Body of pancreas (tissue), 4 donors: Measurements from ENCODE around the gene ITPR2. TPM values are rescaled to one million over a fixed set of nuclear protein-coding genes. Genes with fewer than 3 reads are reported as not detected.
"Not testable (repeated sequence)": the region's sequence is repeated elsewhere in the genome, so short reads cannot be mapped to it uniquely, and the experiment has no call there.

Experiments
- ATAC-seq: fragments of 150-250 bp; one replicate; pipeline ENCODE4 v1.9.1; 2016
- DNase-seq, 4 donors: peaks; one replicate each; pipeline ENCODE4 v3.0.0-alpha.2; 2019
- H3K27ac ChIP-seq, 4 donors: fragments of 200-600 bp; sonication (generic); 1 replicate in 3 of 4; 2 replicates in 1 of 4; pipeline versions ENCODE4 v1.5.1 to v1.6.1; 2016 to 2019; ENCODE audit warnings: mild to moderate bottlenecking in 1 of 4, mixed read lengths in 1 of 4, moderate library complexity in 1 of 4
- H3K27me3 ChIP-seq, 2 donors: fragments of 200-600 bp; sonication (generic); one replicate each; pipeline ENCODE4 v1.6.0; 2016; ENCODE audit warnings: mild to moderate bottlenecking in 1 of 2
- H3K36me3 ChIP-seq, 2 donors: fragments of 200-600 bp; sonication (generic); replicated peaks in 1 of 2; 2 replicates each; pipeline ENCODE4 v1.5.1; 2016; ENCODE audit warnings: low read depth in 2 of 2; ENCODE audit not compliant: insufficient read depth in 1 of 2
- H3K4me1 ChIP-seq: fragments of 200-600 bp; sonication (generic); one replicate; pipeline ENCODE4 v1.6.0; 2016
- H3K4me3 ChIP-seq, 2 donors: fragments of 200-600 bp; sonication (generic); 1 replicate in 1 of 2; 2 replicates in 1 of 2; pipeline ENCODE4 v1.5.1; 2016 to 2019
- H3K9me3 ChIP-seq, 3 donors: fragments of 200-600 bp; sonication (generic); 1 replicate in 2 of 3; 2 replicates in 1 of 3; pipeline ENCODE4 v1.5.1; 2016
- POLR2A ChIP-seq, 3 donors: fragments of 450-650 bp; IDR thresholded peaks; one replicate each; pipeline ENCODE4 v1.6.1; 2016; ENCODE audit warnings: antibody characterized with exemption in 3 of 3, mild to moderate bottlenecking in 2 of 3
- whole genome bisulfite sequencing, 2 donors: methylation state at CpG; one replicate each; pipeline ENCODE4 v1.1.5; 2017; 5-methylcytosine and 5-hydroxymethylcytosine counted together
- intact Hi-C: fragments of 100-400 bp; cut with DNase I; formaldehyde crosslinking; loops from one replicate; pipeline ENCODE4 v1.15.1; 2023
- total RNA-seq, 2 donors: library from RNA; depleted of rRNA; stranded (reverse); fragments of >200 nt; gene quantifications; one replicate each; pipeline ENCODE4 v1.1.0, GENCODE V29; 2016
- TF ChIP-seq, protein P1 (sequence below), 7 experiments: fragments of 450-650 bp in 4 of 7; fragments of 200-600 bp in 3 of 7; sonication (generic) in 3 of 7; IDR thresholded peaks; one replicate each; pipeline ENCODE4 v1.5.1; 2016 to 2019; ENCODE audit warnings: antibody characterized with exemption in 7 of 7

Gene ITPR2
- total RNA-seq, 2 donors from 2014 or later: 37.4 to 92.9 TPM

DNA sequence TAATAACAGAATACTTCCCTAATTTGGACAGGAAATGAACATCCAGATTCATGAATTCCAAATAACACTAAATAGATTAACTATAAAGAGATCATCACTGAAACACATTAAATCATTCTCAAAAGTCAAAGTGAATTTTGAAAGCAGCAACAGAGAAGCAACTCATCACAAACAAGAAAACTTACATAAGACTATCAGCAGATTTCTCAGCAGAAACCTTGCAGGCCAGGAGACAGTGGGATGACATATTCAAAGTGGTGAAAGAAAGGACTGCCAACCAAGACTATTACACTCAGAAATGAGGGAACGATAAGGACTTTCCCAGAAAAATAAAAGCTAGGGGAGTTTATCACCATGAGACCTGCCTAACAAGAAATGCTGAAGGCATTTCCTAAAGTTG, 70.8 kb downstream of the ITPR2 start:
- WGBS, 2 donors: 95 to 100% methylated on average over 1 of the region's 1 CpG
- intact Hi-C loops: no loop called here
- TF ChIP-seq, protein P1, sequence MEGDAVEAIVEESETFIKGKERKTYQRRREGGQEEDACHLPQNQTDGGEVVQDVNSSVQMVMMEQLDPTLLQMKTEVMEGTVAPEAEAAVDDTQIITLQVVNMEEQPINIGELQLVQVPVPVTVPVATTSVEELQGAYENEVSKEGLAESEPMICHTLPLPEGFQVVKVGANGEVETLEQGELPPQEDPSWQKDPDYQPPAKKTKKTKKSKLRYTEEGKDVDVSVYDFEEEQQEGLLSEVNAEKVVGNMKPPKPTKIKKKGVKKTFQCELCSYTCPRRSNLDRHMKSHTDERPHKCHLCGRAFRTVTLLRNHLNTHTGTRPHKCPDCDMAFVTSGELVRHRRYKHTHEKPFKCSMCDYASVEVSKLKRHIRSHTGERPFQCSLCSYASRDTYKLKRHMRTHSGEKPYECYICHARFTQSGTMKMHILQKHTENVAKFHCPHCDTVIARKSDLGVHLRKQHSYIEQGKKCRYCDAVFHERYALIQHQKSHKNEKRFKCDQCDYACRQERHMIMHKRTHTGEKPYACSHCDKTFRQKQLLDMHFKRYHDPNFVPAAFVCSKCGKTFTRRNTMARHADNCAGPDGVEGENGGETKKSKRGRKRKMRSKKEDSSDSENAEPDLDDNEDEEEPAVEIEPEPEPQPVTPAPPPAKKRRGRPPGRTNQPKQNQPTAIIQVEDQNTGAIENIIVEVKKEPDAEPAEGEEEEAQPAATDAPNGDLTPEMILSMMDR (IDR thresholded peaks at IDR 0.05): no peak
- TF ChIP-seq POLR2A (IDR thresholded peaks at IDR 0.05): no peak
- DNase-seq: no peak
- H3K27ac ChIP-seq: no peak overlapping the region
- no peak for ATAC-seq
- H3K4me3 ChIP-seq: no peak overlapping the region
- no peaks in the 10 kb centered on the region for H3K36me3 ChIP-seq
- H3K9me3 ChIP-seq: peaks cover 0 to 10% (median 0%) of the 10 kb centered on the region in 3 donors
- H3K27me3 ChIP-seq: no peaks in the 10 kb centered on the region
- peaks cover 4% of the 10 kb centered on the region for H3K4me1 ChIP-seq

DNA sequence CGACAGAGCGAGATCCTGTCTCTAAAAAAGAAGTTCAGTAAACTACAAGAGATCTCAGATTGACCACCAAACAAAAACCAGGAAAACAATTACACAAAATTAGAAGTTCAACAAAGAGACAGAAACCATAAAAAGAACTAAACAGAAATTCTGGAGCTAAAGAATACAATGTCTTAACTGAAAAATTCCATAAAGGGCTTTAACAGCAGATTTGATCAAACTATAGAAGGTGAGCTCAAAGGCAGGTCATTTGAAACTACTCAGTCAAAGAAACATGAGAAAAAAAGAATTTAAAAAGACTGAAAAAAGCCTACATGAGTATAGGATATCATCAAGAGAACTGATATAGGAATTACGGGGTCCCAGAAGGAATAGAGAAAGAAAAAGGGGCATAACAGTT, 71.2 kb downstream of the ITPR2 start:
- ATAC-seq: no peak
- DNase-seq: no peak
- peaks cover 0 to 10% (median 0%) of the 10 kb centered on the region in 3 donors for H3K9me3 ChIP-seq
- no peaks in the 10 kb centered on the region for H3K27me3 ChIP-seq
- H3K27ac ChIP-seq: no peak overlapping the region
- intact Hi-C loops: no loop called here
- 98 to 100% methylated on average over 3 of the region's 3 CpGs for WGBS, 2 donors
- no peaks in the 10 kb centered on the region for H3K4me1 ChIP-seq
- H3K4me3 ChIP-seq: no peak overlapping the region
- TF ChIP-seq, protein P1 (IDR thresholded peaks at IDR 0.05): no peak
- no peak for TF ChIP-seq POLR2A (IDR thresholded peaks at IDR 0.05)
- no peaks in the 10 kb centered on the region for H3K36me3 ChIP-seq

- Histone ChIP-seq H3K27me3 (no peaks in the 10 kb centered on the region), H3K4me3 (no peak overlapping the region), H3K27ac (no peak overlapping the region), H3K36me3 (no peaks in the 10 kb centered on the region), H3K9me3 (peaks cover 0 to 10% (median 0%) of the 10 kb centered on the region in 3 donors), H3K4me1 (no peaks in the 10 kb centered on the region)
- DNase-seq: no peak
- TF ChIP-seq, protein P1 (IDR thresholded peaks at IDR 0.05): no peak
- TF ChIP-seq POLR2A (IDR thresholded peaks at IDR 0.05): no peak
- ATAC-seq: no peak
- intact Hi-C loops: no loop called here
- WGBS, 2 donors: 90 to 96% methylated on average over 2 to 3 of the region's 3 CpGs
Observed at GRCh38 chr12:26760657-26761293, 72.2 kb downstream of the ITPR2 start.

- not testable (repeated sequence) for H3K4me1 ChIP-seq, H3K36me3 ChIP-seq
- WGBS, 2 donors: 87 to 93% methylated on average over 3 of the region's 3 CpGs
Observed at GRCh38 chr12:26755362-26755761, 77.6 kb downstream of the ITPR2 start.

GRCh38 chr12:26754148-26754547, 78.8 kb downstream of the ITPR2 start:
- Histone ChIP-seq H3K4me1 (no peaks in the 10 kb centered on the region), H3K27me3 (no peaks in the 10 kb centered on the region), H3K27ac (no peak overlapping the region), H3K9me3 (no peaks in the 10 kb centered on the region), H3K4me3 (no peak overlapping the region), H3K36me3 (no peaks in the 10 kb centered on the region)
- no peak for ATAC-seq
- intact Hi-C loops: no loop called here
- TF ChIP-seq, protein P1 (IDR thresholded peaks at IDR 0.05): no peak
- TF ChIP-seq POLR2A (IDR thresholded peaks at IDR 0.05): no peak
- DNase-seq: no peak
- WGBS, 2 donors: 65 to 81% methylated on average over 3 of the region's 3 CpGs

More at GRCh38 chr12:26755362-26755761, 77.6 kb downstream of the ITPR2 start:
- H3K4me3 ChIP-seq, DNase-seq, H3K27ac ChIP-seq, H3K9me3 ChIP-seq, ATAC-seq, intact Hi-C loops, H3K27me3 ChIP-seq: not testable (repeated sequence)
